Peyer's patch (tissue), 4 donors: ENCODE data around the gene EXOC4.

Source experiments
- CTCF ChIP-seq, 6 experiments: fragments of 450-650 bp in 4 of 6; fragments of 200-600 bp in 2 of 6; sonication (generic) in 1 of 6; IDR thresholded peaks; one replicate each; pipeline ENCODE4 v1.5.1; 2017 to 2019; ENCODE audit warnings: antibody characterized with exemption in 6 of 6, mild to moderate bottlenecking in 3 of 6, moderate library complexity in 1 of 6
- POLR2A ChIP-seq, 2 donors: fragments of 450-650 bp; IDR thresholded peaks; one replicate each; pipeline ENCODE4 v1.5.1; 2017; ENCODE audit warnings: antibody characterized with exemption in 2 of 2, mild to moderate bottlenecking in 2 of 2, moderate library complexity in 2 of 2

DNA sequence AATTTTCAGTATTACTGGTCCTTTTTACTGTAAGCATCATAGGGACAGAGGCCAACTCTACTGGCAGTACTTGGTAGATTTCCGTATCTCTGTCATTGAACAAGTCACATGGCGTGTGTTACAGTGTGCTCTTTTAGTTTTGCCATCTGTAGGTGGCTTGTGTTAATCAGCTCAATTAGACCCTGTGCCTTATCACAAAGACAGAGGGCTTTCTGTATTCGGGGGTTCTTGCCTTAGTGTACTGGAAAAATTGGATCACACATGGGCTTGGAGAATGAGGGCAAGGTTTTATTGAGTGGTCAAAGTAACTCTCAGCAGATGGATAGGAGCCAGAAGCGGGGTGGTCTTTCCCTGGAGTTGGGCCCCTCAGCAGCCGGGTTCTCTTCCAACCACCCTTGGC lies 853.0 kb downstream of the EXOC4 start:
- TF ChIP-seq CTCF (IDR thresholded peaks at IDR 0.05) (no peak), POLR2A (IDR thresholded peaks at IDR 0.05) (no peak)
